Activated naive CD8-positive, alpha-beta T cell (primary cell): Measurements from ENCODE around the gene CCR8.
A peak's percentile ranks its signal among the peaks of the same experiment; 100 is the strongest.

Source experiments
- H3K27ac Mint-ChIP-seq: one replicate; pipeline ENCODE4 v1.8.0; 2021; ENCODE audit warnings: mixed read lengths
- H3K27me3 Mint-ChIP-seq: one replicate; pipeline ENCODE4 v1.8.0; 2021; ENCODE audit warnings: mixed read lengths
- H3K36me3 Mint-ChIP-seq: one replicate; pipeline ENCODE4 v1.8.0; 2021; ENCODE audit warnings: mixed read lengths
- H3K4me1 Mint-ChIP-seq: one replicate; pipeline ENCODE4 v1.8.0; 2021; ENCODE audit warnings: low read depth, mixed read lengths
- H3K4me3 Mint-ChIP-seq: one replicate; pipeline ENCODE4 v1.8.0; 2021; ENCODE audit warnings: mild to moderate bottlenecking, mixed read lengths
- H3K9me3 Mint-ChIP-seq: one replicate; pipeline ENCODE4 v1.8.0; 2021; ENCODE audit warnings: low read depth, mixed read lengths

CCR8 gene

DNA sequence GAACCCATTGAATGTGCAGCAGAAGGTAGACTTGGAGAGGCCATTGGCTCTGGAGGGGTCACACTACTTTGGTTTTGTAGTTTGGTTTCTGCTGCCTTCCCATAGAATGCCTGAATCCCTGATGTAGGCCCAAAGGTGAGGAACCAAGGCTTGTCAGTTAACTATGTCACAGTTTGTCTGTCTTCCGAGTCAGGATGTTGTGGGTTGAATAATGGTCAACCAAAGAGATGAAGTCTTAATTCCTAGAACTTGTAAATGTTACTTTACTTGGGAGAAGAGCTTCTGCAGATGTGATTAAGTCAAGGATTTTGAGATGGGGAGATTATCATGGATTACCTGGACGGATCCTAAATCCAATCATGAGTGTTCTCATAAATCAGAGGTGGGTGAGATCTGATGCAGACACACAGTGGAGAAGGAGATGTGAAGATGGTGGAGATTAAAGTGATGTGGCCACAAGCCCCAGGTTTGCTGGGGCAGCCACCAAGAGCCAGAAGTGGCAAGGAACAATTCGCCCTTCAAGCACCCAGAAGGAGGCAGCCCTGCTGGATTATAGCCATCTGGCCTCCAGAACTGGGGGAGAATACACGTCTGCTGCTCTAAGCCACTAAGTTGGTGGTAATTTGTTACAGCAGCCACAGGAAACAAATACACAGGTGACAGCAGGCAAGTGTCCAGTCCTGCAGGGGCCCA, 2.3 kb upstream of the CCR8 start:
- H3K36me3 Mint-ChIP-seq, result peaks cover 2% of the 10 kb centered on the region
- peaks cover 30% of the 10 kb centered on the region for H3K4me1 Mint-ChIP-seq
- H3K27ac Mint-ChIP-seq, result peak overlapping the region; percentile 12
- no peaks in the 10 kb centered on the region for H3K9me3 Mint-ChIP-seq
- H3K27me3 Mint-ChIP-seq, result no peaks in the 10 kb centered on the region
- no peak overlapping the region for H3K4me3 Mint-ChIP-seq

DNA sequence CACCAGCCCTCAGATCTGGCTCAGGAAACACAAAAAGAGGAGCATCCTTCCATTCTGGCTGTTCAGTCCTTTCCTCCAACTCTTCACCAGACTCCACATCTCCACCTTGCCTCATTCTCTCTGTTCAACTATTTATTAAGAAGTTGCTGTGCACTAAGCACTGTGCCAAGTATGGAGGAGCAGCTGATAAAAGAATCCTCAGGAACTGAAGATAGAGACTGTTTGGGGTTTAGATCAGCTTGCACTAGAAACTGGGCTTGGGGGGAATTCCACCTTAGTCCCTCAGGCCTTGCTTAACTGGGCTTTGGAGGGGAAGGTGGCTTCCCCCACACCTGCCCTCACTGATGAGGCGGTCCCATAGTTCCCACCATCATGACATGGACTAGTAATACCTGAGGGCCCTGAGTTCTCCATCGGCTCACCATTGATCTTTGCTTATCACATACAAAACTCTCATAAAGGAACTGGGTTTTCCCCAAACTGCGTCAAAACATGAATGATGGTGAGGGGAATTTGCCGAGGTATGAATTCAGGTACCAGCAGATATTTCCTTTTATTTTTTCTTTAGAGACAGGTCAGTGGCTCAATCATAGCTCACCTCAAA, 1.7 kb upstream of the CCR8 start:
- H3K36me3 Mint-ChIP-seq, result peaks cover 2% of the 10 kb centered on the region
- H3K27me3 Mint-ChIP-seq, result no peaks in the 10 kb centered on the region
- H3K4me1 Mint-ChIP-seq, result peaks cover 27% of the 10 kb centered on the region
- peak overlapping the region; percentile 31 for H3K4me3 Mint-ChIP-seq
- H3K27ac Mint-ChIP-seq, result peak overlapping the region; percentile 64
- no peaks in the 10 kb centered on the region for H3K9me3 Mint-ChIP-seq

- H3K4me1 Mint-ChIP-seq, result peaks cover 20% of the 10 kb centered on the region
- H3K36me3 Mint-ChIP-seq, result peaks cover 17% of the 10 kb centered on the region
- no peaks in the 10 kb centered on the region for H3K27me3 Mint-ChIP-seq
- no peak overlapping the region for H3K4me3 Mint-ChIP-seq
- H3K9me3 Mint-ChIP-seq, result no peaks in the 10 kb centered on the region
- peak overlapping the region; percentile 70 for H3K27ac Mint-ChIP-seq
Observed at GRCh38 chr3:39330824-39331223, 1.3 kb downstream of the CCR8 start.

GRCh38 chr3:39332525-39332924, 3.0 kb downstream of the CCR8 start:
- peaks cover 15% of the 10 kb centered on the region for H3K36me3 Mint-ChIP-seq
- H3K9me3 Mint-ChIP-seq, result no peaks in the 10 kb centered on the region
- no peak overlapping the region for H3K27ac Mint-ChIP-seq
- peaks cover 13% of the 10 kb centered on the region for H3K4me1 Mint-ChIP-seq
- no peaks in the 10 kb centered on the region for H3K27me3 Mint-ChIP-seq
- H3K4me3 Mint-ChIP-seq, result no peak overlapping the region

GRCh38 chr3:39333607-39334006, 4.1 kb downstream of the CCR8 start:
- Mint-ChIP-seq H3K9me3 (no peaks in the 10 kb centered on the region), H3K27me3 (no peaks in the 10 kb centered on the region), H3K4me1 (peaks cover 7% of the 10 kb centered on the region), H3K4me3 (no peak overlapping the region), H3K36me3 (peaks cover 15% of the 10 kb centered on the region), H3K27ac (no peak overlapping the region)

- Mint-ChIP-seq H3K4me3 (no peak overlapping the region), H3K9me3 (no peaks in the 10 kb centered on the region), H3K27ac (no peak overlapping the region), H3K36me3 (peaks cover 15% of the 10 kb centered on the region), H3K4me1 (peaks cover 7% of the 10 kb centered on the region), H3K27me3 (no peaks in the 10 kb centered on the region)
Observed at GRCh38 chr3:39334205-39334604, 4.7 kb downstream of the CCR8 start.

GRCh38 chr3:39338201-39338600, 8.7 kb downstream of the CCR8 start:
- Mint-ChIP-seq H3K27ac (no peak overlapping the region), H3K9me3 (no peaks in the 10 kb centered on the region), H3K4me1 (peaks cover 2% of the 10 kb centered on the region)

DNA sequence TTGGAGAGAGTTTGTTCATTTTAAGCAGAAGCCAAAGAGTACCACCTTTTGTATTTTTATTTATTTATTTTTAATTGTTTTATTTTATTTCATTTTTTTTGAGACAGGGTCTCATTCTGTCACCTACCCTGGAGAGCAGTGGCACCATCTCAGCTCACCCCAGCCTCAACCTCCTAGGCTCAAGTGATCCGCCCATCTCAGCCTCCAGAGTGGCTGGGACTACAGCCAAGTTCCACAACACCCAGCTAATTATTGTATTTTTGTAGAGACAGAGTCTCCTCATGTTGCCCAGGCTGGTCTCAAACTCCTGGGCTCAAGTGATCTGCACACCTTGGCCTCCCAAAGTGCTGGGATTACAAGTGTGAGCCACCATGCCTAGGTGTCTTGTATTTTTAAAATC, 9.6 kb downstream of the CCR8 start:
- Mint-ChIP-seq H3K36me3 (peaks cover 9% of the 10 kb centered on the region), H3K9me3 (no peaks in the 10 kb centered on the region), H3K27me3 (no peaks in the 10 kb centered on the region), H3K4me3 (no peak overlapping the region), H3K27ac (no peak overlapping the region), H3K4me1 (peaks cover 2% of the 10 kb centered on the region)

More at GRCh38 chr3:39338201-39338600, 8.7 kb downstream of the CCR8 start:
- H3K4me3 Mint-ChIP-seq, result no peak overlapping the region
- no peaks in the 10 kb centered on the region for H3K27me3 Mint-ChIP-seq
- H3K36me3 Mint-ChIP-seq, result peaks cover 14% of the 10 kb centered on the region

- peaks cover 2% of the 10 kb centered on the region for H3K36me3 Mint-ChIP-seq
- H3K4me1 Mint-ChIP-seq, result peaks cover 25% of the 10 kb centered on the region
Observed at GRCh38 chr3:39343076-39343717, 13.7 kb downstream of the CCR8 start.

DNA sequence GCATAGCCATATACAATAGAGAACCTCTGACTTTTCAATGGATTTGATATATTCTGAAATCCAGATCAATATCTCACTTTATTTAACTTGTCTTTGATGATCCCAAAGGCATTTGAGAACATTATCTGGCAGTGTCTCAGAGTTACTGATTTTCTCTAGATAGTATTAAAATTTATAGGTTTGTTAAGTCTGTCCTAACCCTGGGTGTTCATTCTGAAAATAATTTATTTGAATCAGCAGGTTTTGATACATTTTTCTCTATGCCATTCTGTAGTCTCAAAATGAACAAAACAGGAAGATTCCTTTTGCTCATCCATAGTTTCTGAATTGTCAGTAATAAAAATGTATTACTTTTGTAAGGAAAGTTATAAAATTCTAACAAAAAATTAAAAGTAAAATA, 14.3 kb downstream of the CCR8 start:
- Mint-ChIP-seq H3K27ac (no peak overlapping the region), H3K4me1 (peaks cover 25% of the 10 kb centered on the region), H3K9me3 (no peaks in the 10 kb centered on the region), H3K36me3 (peaks cover 2% of the 10 kb centered on the region), H3K4me3 (no peak overlapping the region), H3K27me3 (no peaks in the 10 kb centered on the region)

More at GRCh38 chr3:39343076-39343717, 13.7 kb downstream of the CCR8 start:
- Mint-ChIP-seq H3K27ac (no peak overlapping the region), H3K27me3 (no peaks in the 10 kb centered on the region), H3K4me3 (no peak overlapping the region), H3K9me3 (no peaks in the 10 kb centered on the region)

GRCh38 chr3:39344746-39345344, 15.3 kb downstream of the CCR8 start:
- H3K27me3 Mint-ChIP-seq, result no peaks in the 10 kb centered on the region
- peaks cover 31% of the 10 kb centered on the region for H3K4me1 Mint-ChIP-seq

DNA sequence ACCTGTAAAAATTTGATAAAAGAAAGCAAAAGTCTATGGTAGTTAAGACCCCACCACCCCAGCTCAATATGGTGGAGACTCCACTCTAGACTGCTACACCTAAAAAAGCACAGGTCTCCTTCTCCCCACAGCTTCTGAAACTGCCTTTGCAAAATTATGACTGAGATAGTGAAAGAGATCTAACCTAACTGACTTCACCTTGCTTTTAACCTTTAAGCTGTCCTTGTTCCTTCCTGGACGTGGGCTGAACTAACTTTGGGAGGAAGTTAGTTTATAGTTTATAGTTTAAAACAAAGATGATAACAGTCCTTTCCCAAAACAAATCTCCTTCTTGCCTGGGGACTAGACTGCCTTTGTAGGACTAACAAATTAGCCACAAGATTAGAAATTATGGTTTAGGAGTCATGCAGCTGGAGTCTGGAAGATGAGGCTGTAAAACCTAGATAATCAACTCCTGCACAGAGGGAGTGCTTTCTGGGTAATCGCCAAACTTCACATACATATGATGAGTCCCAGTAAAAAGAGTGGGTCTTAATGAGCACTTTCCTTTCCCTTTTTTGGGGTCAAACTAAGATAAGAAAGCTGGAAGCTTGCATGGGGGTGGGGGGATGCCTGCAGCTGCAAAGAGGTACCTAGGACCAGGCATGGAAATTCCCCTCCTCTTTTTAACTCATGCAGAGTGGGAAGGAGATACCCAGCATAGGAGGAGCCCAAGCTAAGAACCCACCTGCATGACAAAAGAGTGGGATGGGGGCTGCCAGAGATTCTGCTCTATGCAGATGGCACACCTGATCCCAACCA, 17.5 kb downstream of the CCR8 start:
- Mint-ChIP-seq H3K9me3 (no peaks in the 10 kb centered on the region), H3K4me3 (no peak overlapping the region), H3K27ac (peak overlapping the region; percentile 3), H3K4me1 (peaks cover 45% of the 10 kb centered on the region), H3K36me3 (no peaks in the 10 kb centered on the region), H3K27me3 (no peaks in the 10 kb centered on the region)

More at GRCh38 chr3:39344746-39345344, 15.3 kb downstream of the CCR8 start:
- peaks cover 2% of the 10 kb centered on the region for H3K36me3 Mint-ChIP-seq
- H3K4me3 Mint-ChIP-seq, result no peak overlapping the region
- no peaks in the 10 kb centered on the region for H3K9me3 Mint-ChIP-seq
- no peak overlapping the region for H3K27ac Mint-ChIP-seq

- no peak overlapping the region for H3K4me3 Mint-ChIP-seq
- H3K27me3 Mint-ChIP-seq, result no peaks in the 10 kb centered on the region
- no peaks in the 10 kb centered on the region for H3K36me3 Mint-ChIP-seq
- H3K27ac Mint-ChIP-seq, result no peak overlapping the region
- no peaks in the 10 kb centered on the region for H3K9me3 Mint-ChIP-seq
- H3K4me1 Mint-ChIP-seq, result peaks cover 45% of the 10 kb centered on the region
Observed at GRCh38 chr3:39347586-39347876, 18.0 kb downstream of the CCR8 start.

- H3K27ac Mint-ChIP-seq, result no peak overlapping the region
- no peak overlapping the region for H3K4me3 Mint-ChIP-seq
- H3K27me3 Mint-ChIP-seq, result no peaks in the 10 kb centered on the region
- no peaks in the 10 kb centered on the region for H3K36me3 Mint-ChIP-seq
- H3K9me3 Mint-ChIP-seq, result no peaks in the 10 kb centered on the region
- H3K4me1 Mint-ChIP-seq, result peaks cover 45% of the 10 kb centered on the region
Observed at GRCh38 chr3:39349080-39349479, 19.6 kb downstream of the CCR8 start.

- peak overlapping the region; percentile 18 for H3K27ac Mint-ChIP-seq
- H3K27me3 Mint-ChIP-seq, result no peaks in the 10 kb centered on the region
- H3K36me3 Mint-ChIP-seq, result no peaks in the 10 kb centered on the region
- H3K9me3 Mint-ChIP-seq, result no peaks in the 10 kb centered on the region
- H3K4me1 Mint-ChIP-seq, result peaks cover 47% of the 10 kb centered on the region
- H3K4me3 Mint-ChIP-seq, result no peak overlapping the region
Observed at GRCh38 chr3:39350714-39351113, 21.2 kb downstream of the CCR8 start.
